Right ventricle myocardium inferior (tissue), 1 donor: ENCODE measurements around the gene RPRD2. TPM values are rescaled to one million over a fixed set of nuclear protein-coding genes. Genes with fewer than 3 reads are reported as not detected.

Experiments used
- microRNA-seq: library from miRNA; unstranded; fragments of <30 nt; microRNA quantifications from one replicate; pipeline ENCODE4 v1.2.0, GENCODE V29; 2020
- total RNA-seq: library from RNA; stranded (reverse); fragmentation: NEBNext Ultra II Directional; extraction: Animal tissue kit (Norgen Biotek cat#: 25700); gene quantifications from one replicate; pipeline ENCODE4 v1.2.1, GENCODE V29; 2021
- donor health status: DM: no; HTN: yes; CAD: no; lungs with severe emphysema.

The RPRD2 gene
- total RNA-seq, 1 donor from 2014 or later: 23.6 TPM

Small RNA genes within 50 kb of the gene (microRNA-seq; reads per million reads assigned to microRNA genes)
- not detected for gene MIR6878

Other genes with a start within 250 kb of the RPRD2 start
- gene PLEKHO1, start 214.2 kb upstream of the RPRD2 start, total RNA-seq: 53.2 TPM
- gene ANP32E, start 128.0 kb upstream of the RPRD2 start, total RNA-seq: 28.6 TPM
- gene CA14, start 106.4 kb upstream of the RPRD2 start, total RNA-seq: 14.4 TPM
- 58.7 TPM for gene APH1A, start 95.1 kb upstream of the RPRD2 start, total RNA-seq
- 15.8 TPM for gene C1orf54, start 91.4 kb upstream of the RPRD2 start, total RNA-seq
- gene CIART, start 81.6 kb upstream of the RPRD2 start, total RNA-seq: 12.8 TPM
- 70.8 TPM for gene MRPS21, start 70.3 kb upstream of the RPRD2 start, total RNA-seq
- gene PRPF3, start 42.6 kb upstream of the RPRD2 start, total RNA-seq: 21.9 TPM
- gene TARS2, start 123.3 kb downstream of the RPRD2 start, total RNA-seq: 29.6 TPM
- gene ECM1, start 144.0 kb downstream of the RPRD2 start, total RNA-seq: 24.1 TPM
- not detected for gene FALEC, start 151.6 kb downstream of the RPRD2 start, total RNA-seq
- gene ADAMTSL4, start 185.3 kb downstream of the RPRD2 start, total RNA-seq: 80.3 TPM
- gene MCL1, start 215.5 kb downstream of the RPRD2 start, total RNA-seq: 99.7 TPM